Lower leg skin (tissue), 3 donors: ENCODE measurements around the gene VWA8.
"Not testable (repeated sequence)": the region's sequence is repeated elsewhere in the genome, so short reads cannot be mapped to it uniquely, and the experiment has no call there.

Experiments
- POLR2A ChIP-seq, 2 donors: fragments of 450-650 bp; IDR thresholded peaks; one replicate each; pipeline ENCODE4 v1.6.1; 2016 to 2017; ENCODE audit warnings: antibody characterized with exemption in 2 of 2, mild to moderate bottlenecking in 1 of 2, moderate library complexity in 1 of 2
- TF ChIP-seq, protein P1 (sequence below), 3 donors: fragments of 450-650 bp; IDR thresholded peaks; one replicate each; pipeline ENCODE4 v1.5.1; 2016; ENCODE audit warnings: antibody characterized with exemption in 3 of 3, mild to moderate bottlenecking in 3 of 3, moderate library complexity in 2 of 3

DNA sequence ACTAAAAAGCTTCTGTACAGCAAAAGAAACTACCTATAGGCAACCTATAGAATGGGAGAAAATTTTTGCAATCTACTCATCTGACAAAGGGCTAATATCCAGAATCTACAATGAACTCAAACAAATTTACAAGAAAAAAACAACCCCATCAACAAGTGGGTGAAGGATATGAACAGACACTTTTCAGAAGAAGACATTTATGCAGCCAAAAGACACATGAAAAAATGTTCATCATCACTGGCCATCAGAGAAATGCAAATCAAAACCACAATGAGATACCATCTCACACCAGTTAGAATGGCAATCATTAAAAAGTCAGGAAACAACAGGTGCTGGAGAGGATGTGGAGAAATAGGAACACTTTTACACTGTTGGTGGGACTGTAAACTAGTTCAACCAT, 324.3 kb downstream of the VWA8 start:
- TF ChIP-seq, protein P1, sequence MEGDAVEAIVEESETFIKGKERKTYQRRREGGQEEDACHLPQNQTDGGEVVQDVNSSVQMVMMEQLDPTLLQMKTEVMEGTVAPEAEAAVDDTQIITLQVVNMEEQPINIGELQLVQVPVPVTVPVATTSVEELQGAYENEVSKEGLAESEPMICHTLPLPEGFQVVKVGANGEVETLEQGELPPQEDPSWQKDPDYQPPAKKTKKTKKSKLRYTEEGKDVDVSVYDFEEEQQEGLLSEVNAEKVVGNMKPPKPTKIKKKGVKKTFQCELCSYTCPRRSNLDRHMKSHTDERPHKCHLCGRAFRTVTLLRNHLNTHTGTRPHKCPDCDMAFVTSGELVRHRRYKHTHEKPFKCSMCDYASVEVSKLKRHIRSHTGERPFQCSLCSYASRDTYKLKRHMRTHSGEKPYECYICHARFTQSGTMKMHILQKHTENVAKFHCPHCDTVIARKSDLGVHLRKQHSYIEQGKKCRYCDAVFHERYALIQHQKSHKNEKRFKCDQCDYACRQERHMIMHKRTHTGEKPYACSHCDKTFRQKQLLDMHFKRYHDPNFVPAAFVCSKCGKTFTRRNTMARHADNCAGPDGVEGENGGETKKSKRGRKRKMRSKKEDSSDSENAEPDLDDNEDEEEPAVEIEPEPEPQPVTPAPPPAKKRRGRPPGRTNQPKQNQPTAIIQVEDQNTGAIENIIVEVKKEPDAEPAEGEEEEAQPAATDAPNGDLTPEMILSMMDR (IDR thresholded peaks at IDR 0.05): not testable (repeated sequence)
- TF ChIP-seq POLR2A (IDR thresholded peaks at IDR 0.05): not testable (repeated sequence)
